HG03159 (cell line): Measurements from ENCODE around the gene OXA1L.
"Not testable (repeated sequence)": the region's sequence is repeated elsewhere in the genome, so short reads cannot be mapped to it uniquely, and the experiment has no call there.

Source experiments
- ATAC-seq: cut with Tn5 transposase; IDR thresholded peaks from one replicate; pipeline ENCODE4 v1.9.1; 2021; ENCODE audit warnings: mild to moderate bottlenecking, moderate library complexity; ENCODE audit not compliant: unreplicated experiment

Gene OXA1L

DNA sequence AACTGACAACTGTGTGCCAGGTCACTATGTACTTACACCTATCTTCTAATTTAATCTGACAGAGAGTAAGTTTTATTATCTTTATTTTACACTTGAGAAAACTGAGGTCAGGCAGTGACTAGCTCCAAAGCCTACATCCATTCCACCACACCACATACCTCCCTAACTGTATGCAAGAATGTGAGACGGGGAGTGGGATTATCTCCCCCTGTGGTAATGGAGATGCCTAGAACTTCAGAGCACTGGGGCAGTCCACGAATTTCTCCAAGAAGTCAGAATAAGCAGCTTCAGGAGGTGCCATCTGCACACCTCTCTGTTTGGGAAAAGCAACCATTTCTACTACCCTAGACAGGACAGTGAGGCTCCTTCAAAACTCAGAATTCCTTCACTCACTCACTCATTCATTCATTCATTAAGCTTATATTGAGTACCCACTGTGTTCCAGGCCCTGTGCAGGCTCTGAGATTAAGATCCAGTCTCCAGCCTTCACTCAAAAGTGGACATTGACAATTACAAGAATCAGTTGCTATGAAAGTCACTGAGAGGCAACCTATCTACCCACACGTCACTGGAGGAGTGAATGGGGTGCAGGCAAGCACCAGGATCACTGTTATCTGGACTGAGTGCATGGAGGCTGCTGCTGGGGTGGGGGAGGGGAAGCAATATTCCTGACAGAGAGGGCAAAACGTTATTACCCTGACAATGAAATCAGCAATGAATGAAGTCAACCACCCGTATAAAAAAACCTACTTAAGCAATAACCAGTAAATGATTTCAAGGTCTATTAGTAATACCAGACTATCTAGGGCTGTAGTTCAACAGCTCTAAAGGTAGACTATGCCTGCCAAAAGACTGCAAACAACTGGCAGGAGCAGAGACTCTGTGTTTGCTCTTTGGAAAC lies 30.8 kb downstream of the OXA1L start:
- ATAC-seq: no peak

- ATAC-seq: no peak
Observed at GRCh38 chr14:22798528-22798927, 32.0 kb downstream of the OXA1L start.

DNA sequence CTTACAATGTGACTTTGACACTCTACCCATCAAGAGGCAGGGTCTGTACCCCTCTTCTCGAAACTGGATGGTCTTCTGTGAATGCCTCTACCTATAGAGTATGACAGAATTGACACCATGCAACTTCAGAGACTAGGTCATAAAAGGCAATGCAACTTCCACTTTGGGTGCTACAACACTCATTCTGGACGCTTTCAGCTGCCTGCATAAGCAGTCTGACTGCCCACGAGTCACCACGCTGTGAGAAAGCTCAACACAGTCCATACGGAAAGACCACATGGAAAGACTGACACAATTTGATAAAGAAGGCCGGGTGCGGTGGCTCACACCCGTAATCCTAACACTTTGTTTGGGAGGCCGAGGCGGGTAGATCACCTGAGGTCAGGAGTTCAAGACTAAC lies 33.9 kb downstream of the OXA1L start:
- ATAC-seq: no peak

GRCh38 chr14:22801716-22802115 lies 35.2 kb downstream of the OXA1L start:
- ATAC-seq: no peak

GRCh38 chr14:22802860-22803686 lies 36.6 kb downstream of the OXA1L start:
- peak; percentile 49 for ATAC-seq

- ATAC-seq: peak; percentile 36
Observed at GRCh38 chr14:22803687-22803974, 37.1 kb downstream of the OXA1L start.

- not testable (repeated sequence) for ATAC-seq
Observed at GRCh38 chr14:22805235-22805634, 38.7 kb downstream of the OXA1L start.

DNA sequence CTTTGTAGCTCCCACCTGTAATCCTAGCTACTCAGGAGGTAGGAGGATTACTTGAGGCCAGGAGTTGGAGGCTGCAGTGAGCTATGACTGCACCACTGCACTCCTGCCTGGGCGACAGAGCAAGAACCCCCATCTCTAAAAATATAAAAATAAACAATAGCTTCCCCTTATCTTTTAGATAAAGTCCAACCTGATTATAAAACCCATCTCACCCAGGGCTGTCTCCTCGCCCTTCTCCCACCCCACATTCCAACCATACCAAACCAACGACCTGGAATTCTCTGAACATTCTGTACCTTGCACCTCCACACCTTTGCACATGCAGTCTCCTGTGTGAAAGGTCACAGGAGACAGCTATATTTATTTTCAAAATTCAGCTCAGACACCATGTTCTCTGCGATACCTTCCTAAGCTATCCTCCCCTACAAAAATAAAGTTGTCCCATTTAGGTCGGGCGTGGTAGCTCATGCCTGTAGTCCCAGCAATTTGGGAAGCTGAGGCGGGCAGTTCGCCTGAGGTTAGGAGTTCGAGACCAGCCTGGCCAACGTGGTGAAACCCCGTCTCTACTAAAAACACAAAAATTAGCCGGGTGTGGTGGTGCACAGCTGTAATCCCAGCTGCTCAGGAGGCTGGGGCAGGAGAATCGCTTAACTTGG lies 41.1 kb downstream of the OXA1L start:
- no peak for ATAC-seq

- no peak for ATAC-seq
Observed at GRCh38 chr14:22808388-22809209, 42.1 kb downstream of the OXA1L start.

- ATAC-seq: no peak
Observed at GRCh38 chr14:22811722-22812121, 45.2 kb downstream of the OXA1L start.

- no peak for ATAC-seq
Observed at GRCh38 chr14:22812744-22813143, 46.3 kb downstream of the OXA1L start.

DNA sequence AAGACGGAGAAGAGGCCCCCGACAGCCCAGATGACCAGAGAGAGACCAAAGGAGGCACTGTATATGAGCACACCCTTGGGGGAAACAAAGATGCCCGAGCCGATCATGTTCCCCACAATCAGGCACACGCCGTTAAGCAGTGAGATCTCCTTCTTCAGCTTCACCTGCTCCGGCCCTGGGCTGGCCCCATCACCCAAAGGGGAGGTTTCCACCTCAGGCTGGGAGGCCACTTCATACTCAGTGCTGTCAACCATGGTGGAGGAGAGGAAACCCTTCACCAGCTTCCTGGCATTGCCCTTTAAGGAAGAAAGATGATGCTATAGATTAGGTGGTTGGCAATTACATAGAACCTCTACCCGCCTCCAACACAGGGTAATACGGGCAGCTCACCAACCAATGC lies 46.7 kb downstream of the OXA1L start:
- no peak for ATAC-seq

- no peak for ATAC-seq
Observed at GRCh38 chr14:22814373-22814772, 47.9 kb downstream of the OXA1L start.

DNA sequence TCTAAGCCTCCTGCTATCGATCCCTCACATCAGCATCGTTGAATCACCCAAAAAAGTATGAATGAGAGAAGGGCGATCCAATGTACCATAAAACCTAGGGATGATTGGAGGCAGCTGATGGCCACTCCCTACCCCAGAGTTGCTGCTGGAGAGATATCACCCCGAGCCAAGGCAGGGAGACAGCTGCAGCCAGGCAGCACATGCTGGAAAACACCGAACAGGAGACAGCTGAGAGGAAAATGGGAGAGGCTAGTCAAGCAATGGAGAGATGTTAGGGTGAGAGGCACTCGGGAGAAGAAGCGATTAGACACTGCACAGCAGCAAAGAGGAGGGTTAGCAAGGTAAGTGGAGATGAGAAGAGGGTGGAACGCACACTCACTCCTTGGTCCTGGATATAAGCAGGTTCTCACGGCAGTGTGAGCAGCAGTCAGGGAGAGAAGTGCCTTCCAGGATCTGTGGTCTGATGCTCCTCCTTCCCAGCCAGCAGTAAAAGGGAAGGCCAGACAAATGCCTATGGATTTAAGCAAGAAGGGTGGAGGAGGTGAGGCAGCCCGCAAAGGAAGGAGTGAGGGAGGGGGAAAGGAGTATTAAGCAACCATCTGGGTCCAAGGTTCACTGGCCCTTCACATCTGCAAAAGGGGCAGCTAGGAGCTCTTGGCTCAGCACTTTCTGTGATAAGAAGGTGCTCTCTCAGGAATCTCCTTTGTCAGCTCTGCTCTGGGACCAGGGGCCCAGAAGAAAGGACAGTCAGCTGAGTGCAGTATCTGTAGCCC lies 48.6 kb downstream of the OXA1L start, which contains the start of gene SLC7A7:
TSS of gene SLC7A7 (minus strand) at position 495 of the 773 bp plus-strand sequence. CDS start 2,037 bp downstream, outside the sequence.
- ATAC-seq: peak; percentile 7

DNA sequence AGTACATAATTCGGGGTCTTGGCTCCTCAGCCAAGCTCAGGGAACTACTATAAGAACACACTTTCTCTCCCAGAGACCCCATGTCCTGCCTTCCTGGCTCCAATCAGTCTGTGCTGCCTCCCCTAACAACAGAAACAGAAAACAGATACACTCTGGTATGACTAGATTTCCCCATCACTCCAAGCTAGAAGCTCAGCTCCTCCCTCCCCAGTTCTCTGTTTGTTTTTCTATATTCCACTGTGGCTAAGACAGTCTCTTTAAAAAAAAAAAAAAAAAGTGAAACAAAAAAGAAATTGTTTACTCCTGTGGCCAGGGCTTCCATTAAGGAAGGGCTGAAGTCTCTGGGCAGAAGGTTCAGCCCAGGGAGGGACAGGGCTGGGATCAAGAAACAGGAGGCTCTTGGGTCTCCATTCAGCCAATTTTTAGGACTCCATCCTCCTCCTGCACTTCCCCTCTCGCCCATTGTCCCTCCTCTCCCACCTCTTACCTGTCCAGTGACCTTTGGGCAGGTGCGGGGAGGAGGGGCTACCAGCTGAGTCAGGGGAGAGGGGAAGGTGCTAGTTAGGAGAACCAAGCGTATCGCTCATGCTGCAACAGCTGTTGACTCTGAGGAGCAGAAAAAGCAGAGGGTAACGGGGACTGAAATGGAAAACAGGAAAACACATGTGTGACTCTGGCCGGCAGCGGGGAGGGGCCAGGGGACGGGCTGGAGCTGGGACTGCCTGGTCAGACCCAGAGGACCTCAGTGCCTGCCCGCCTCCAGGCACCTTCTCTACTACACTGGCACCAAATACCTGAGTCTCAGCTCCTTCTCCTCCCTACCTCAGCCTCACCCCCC lies 52.9 kb downstream of the OXA1L start:
- ATAC-seq: peak; percentile 51

DNA sequence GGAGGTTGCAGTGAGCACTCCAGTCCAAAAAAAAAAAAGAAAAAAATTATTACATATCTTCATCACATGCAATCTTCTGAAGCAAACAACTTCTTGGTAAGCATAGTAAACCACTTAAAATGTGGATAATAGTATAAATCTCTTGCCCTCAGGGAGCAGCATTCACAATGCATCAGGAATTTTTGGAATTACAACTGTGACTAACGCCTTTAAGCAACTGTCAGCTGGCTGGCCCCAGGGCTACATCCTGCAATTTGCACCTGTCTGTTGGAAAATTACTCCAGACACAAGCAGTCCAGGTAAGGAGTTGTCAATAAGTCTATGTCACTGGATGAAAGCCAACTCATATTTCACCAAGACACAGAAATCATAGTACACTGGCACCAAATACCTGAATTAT lies 54.2 kb downstream of the OXA1L start:
- ATAC-seq: no peak

DNA sequence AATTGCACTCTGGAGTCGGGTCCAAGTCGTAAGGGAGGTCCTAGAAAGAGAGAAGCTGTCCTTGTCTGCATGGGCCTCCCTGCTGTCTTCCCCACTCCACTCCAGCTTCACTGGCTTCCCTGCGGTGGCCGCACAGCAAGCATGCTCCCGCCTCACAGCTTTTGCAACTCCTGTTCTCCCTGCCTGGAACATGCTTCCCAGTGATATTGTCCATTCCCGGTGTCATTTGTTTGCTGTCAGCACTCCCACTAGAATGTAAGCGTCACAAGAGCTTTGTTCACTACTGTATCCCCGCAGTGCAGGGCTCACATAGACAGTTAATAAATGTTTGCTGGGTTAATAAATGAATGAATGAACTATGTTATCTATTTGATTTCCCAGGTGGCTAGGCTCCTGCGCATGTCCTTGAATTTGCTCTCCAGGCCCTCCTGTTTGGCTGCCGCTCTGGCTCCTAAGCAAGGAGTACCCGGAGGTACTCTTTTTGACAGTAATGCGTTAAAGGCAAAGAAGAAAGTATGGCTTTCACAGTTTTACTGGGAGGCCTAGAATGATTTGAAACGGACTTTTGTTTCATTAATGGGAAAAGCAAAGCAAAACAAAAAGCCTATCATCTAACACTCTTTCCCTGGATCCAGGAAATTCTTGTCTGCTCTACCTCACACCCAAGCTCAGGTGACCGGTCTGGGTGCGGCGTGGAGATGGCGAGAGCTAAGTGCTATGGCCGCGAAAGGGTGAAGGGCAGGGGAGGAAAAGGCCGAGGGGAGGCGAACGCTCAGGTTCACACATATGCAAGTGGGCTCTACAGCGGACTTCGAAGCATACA lies 54.9 kb downstream of the OXA1L start:
- ATAC-seq: no peak

- no peak for ATAC-seq
Observed at GRCh38 chr14:22822016-22822570, 55.6 kb downstream of the OXA1L start.
